SH-SY5Y (cell line): Measurements from ENCODE around the gene AFTPH.

ENCODE experiments used
- GATA2 ChIP-seq: IDR thresholded peaks from 2 replicates; pipeline ENCODE4 v1.6.1; 2011; ENCODE audit warnings: mild to moderate bottlenecking, low read depth, low read length
- GATA3 ChIP-seq: IDR thresholded peaks from 2 replicates; pipeline ENCODE4 v1.6.1; 2011; ENCODE audit warnings: low read depth, mild to moderate bottlenecking, low read length, moderate library complexity

The AFTPH gene

GRCh38 chr2:64629875-64630274, 105.7 kb downstream of the AFTPH start:
- TF ChIP-seq GATA3 = no peak
- TF ChIP-seq GATA2 = peak; percentile 56

GRCh38 chr2:64630752-64631151, 106.6 kb downstream of the AFTPH start:
- TF ChIP-seq GATA3 (no peak), GATA2 (no peak)

- TF ChIP-seq GATA2 (no peak), GATA3 (no peak)
Measured at GRCh38 chr2:64631771-64632170, 107.6 kb downstream of the AFTPH start.

- TF ChIP-seq GATA2 = no peak
- no peak for TF ChIP-seq GATA3
Measured at GRCh38 chr2:64632835-64633819, 109.0 kb downstream of the AFTPH start.

- TF ChIP-seq GATA2 = no peak
- TF ChIP-seq GATA3 = no peak
Measured at GRCh38 chr2:64634345-64635267, 110.5 kb downstream of the AFTPH start.

GRCh38 chr2:64635976-64636911, 112.1 kb downstream of the AFTPH start:
- TF ChIP-seq GATA3 (no peak), GATA2 (no peak)

GRCh38 chr2:64637000-64637635, 113.0 kb downstream of the AFTPH start:
- TF ChIP-seq GATA2 (no peak), GATA3 (no peak)

GRCh38 chr2:64637931-64638330, 113.8 kb downstream of the AFTPH start:
- no peak for TF ChIP-seq GATA3
- no peak for TF ChIP-seq GATA2

- no peak for TF ChIP-seq GATA2
- TF ChIP-seq GATA3 = no peak
Measured at GRCh38 chr2:64638502-64639120, 114.5 kb downstream of the AFTPH start.

GRCh38 chr2:64639691-64640090, 115.6 kb downstream of the AFTPH start:
- TF ChIP-seq GATA2 = peak; percentile 48
- TF ChIP-seq GATA3 = no peak

GRCh38 chr2:64640153-64641044, 116.3 kb downstream of the AFTPH start:
- no peak for TF ChIP-seq GATA2
- no peak for TF ChIP-seq GATA3

GRCh38 chr2:64641599-64641998, 117.5 kb downstream of the AFTPH start:
- TF ChIP-seq GATA2 (no peak), GATA3 (no peak)
